Mammary epithelial cell (primary cell): ENCODE data around the gene ERGIC1.

Source experiments
- EZH2 ChIP-seq: IDR thresholded peaks from 2 replicates; pipeline ENCODE4 v1.6.1; 2012; ENCODE audit warnings: low read length, inconsistent platforms, borderline replicate concordance
- TF ChIP-seq, protein P1 (sequence below), 2 donors: IDR thresholded peaks in 1 of 2; conservative IDR thresholded peaks in 1 of 2; 2 replicates each; pipeline ENCODE4 v1.5.1; 2011 to 2012; ENCODE audit warnings: inconsistent platforms in 2 of 2, low read length in 2 of 2, mild to moderate bottlenecking in 2 of 2, control low read depth in 1 of 2, low read depth in 1 of 2; ENCODE audit not compliant: insufficient read depth in 1 of 2; ENCODE audit errors: extremely low read depth in 1 of 2

DNA sequence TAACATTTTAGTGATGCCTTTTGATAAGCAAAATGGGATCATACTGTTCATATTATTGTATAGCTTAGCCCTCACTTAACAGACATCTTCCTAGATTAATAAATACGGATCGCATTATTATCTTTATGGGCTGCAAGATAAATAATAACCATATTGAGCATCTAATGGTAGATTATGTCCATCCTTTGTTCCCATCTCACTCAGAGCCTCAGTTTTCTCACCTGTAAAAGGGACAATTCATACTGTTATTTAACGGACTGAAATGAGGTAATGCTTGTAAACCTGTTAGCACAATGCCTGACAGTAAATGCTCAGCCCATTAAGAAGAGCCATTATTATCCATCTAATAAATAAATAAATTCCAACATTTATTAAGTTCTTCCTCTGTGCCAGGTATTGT, 122.2 kb downstream of the ERGIC1 start:
- TF ChIP-seq, protein P1, sequence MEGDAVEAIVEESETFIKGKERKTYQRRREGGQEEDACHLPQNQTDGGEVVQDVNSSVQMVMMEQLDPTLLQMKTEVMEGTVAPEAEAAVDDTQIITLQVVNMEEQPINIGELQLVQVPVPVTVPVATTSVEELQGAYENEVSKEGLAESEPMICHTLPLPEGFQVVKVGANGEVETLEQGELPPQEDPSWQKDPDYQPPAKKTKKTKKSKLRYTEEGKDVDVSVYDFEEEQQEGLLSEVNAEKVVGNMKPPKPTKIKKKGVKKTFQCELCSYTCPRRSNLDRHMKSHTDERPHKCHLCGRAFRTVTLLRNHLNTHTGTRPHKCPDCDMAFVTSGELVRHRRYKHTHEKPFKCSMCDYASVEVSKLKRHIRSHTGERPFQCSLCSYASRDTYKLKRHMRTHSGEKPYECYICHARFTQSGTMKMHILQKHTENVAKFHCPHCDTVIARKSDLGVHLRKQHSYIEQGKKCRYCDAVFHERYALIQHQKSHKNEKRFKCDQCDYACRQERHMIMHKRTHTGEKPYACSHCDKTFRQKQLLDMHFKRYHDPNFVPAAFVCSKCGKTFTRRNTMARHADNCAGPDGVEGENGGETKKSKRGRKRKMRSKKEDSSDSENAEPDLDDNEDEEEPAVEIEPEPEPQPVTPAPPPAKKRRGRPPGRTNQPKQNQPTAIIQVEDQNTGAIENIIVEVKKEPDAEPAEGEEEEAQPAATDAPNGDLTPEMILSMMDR (conservative IDR thresholded peaks at IDR 0.05 in 1 of 2, IDR thresholded peaks at IDR 0.05 in 1 of 2; ENCODE audit: extremely low read depth in 1 of 2, insufficient read depth in 1 of 2, low read depth in 1 of 2, low read length in 2 of 2): no peak
- no peak for TF ChIP-seq EZH2
